Thyroid gland (tissue), 4 donors: ENCODE data around the gene URM1. TPM values are rescaled to one million over a fixed set of nuclear protein-coding genes. Genes with fewer than 3 reads are reported as not detected.
"Not testable (repeated sequence)": the region's sequence is repeated elsewhere in the genome, so short reads cannot be mapped to it uniquely, and the experiment has no call there.

Experiments used
- DNase-seq, 2 donors: peaks; one replicate each; pipeline ENCODE4 v3.0.0-alpha.2; 2019
- H3K27ac ChIP-seq, 3 donors: fragments of 200-600 bp; sonication (generic); 1 replicate in 2 of 3; 2 replicates in 1 of 3; pipeline ENCODE4 v1.5.1; 2016 to 2019; ENCODE audit warnings: mild to moderate bottlenecking in 1 of 3, moderate library complexity in 1 of 3
- H3K27me3 ChIP-seq: fragments of 200-600 bp; sonication (generic); one replicate; pipeline ENCODE4 v1.5.1; 2019
- H3K36me3 ChIP-seq, 2 donors: fragments of 200-600 bp; sonication (generic); one replicate each; pipeline ENCODE4 v1.5.1; 2016 to 2019
- H3K4me1 ChIP-seq, 2 donors: fragments of 200-600 bp; sonication (generic); one replicate each; pipeline ENCODE4 v1.5.1; 2017 to 2019
- H3K4me3 ChIP-seq, 3 donors: fragments of 200-600 bp; sonication (generic); replicated peaks in 1 of 3; 1 replicate in 2 of 3; 2 replicates in 1 of 3; pipeline ENCODE4 v1.5.1; 2016; ENCODE audit warnings: mild to moderate bottlenecking in 1 of 3
- H3K9me3 ChIP-seq: fragments of 200-600 bp; sonication (generic); one replicate; pipeline ENCODE4 v1.5.1; 2017
- CTCF ChIP-seq, 6 experiments: fragments of 200-600 bp in 3 of 6; fragments of 450-650 bp in 3 of 6; sonication (generic) in 3 of 6; IDR thresholded peaks; one replicate each; pipeline ENCODE4 v1.5.1; 2016 to 2019; ENCODE audit warnings: antibody characterized with exemption in 6 of 6, mild to moderate bottlenecking in 2 of 6, inconsistent platforms in 1 of 6, moderate library complexity in 1 of 6
- POLR2A ChIP-seq, 2 donors: fragments of 450-650 bp; IDR thresholded peaks; one replicate each; pipeline ENCODE4 v1.6.1; 2017; ENCODE audit warnings: antibody characterized with exemption in 2 of 2, mild to moderate bottlenecking in 2 of 2, moderate library complexity in 1 of 2
- WGBS, 2 donors: methylation state at CpG; one replicate each; pipeline ENCODE4 v1.1.5; 2017; 5-methylcytosine and 5-hydroxymethylcytosine counted together
- intact Hi-C: fragments of 100-400 bp; cut with DNase I; formaldehyde crosslinking; loops from one replicate; pipeline ENCODE4 v1.15.1; 2023
- total RNA-seq, 4 donors: library from RNA; depleted of rRNA; stranded (reverse); fragments of >200 nt; gene quantifications; one replicate each; pipeline ENCODE4 v1.2.3, GENCODE V29; 2016

The URM1 gene
- total RNA-seq, 4 donors from 2014 or later: 24.3 to 39.4 (median 31.2) TPM

DNA sequence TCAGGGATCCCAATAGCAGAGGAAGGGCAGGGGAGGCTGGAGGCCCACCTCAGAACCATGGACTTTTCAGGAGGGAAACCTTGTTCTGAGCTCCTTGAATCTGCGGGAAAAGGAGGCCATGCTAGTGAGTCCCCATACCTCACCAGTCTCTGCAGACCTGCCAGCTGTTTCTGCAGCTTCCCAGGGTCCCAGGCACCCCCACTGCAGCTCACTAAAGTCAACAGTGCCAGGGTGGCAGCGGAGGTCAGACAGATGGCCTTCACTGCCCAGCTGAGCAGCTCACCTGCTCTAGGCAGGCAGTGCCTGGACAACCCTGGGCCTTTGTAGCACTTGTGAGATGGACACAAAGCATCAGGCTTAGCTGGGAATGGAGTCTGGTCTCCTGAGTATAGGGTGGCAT, 35.3 kb upstream of the URM1 start:
- Histone ChIP-seq H3K36me3 (peaks cover 0 to 3% of the 10 kb centered on the region in 2 donors), H3K27me3 (no peaks in the 10 kb centered on the region), H3K9me3 (no peaks in the 10 kb centered on the region), H3K4me1 (peaks cover 0 to 41% of the 10 kb centered on the region in 2 donors), H3K4me3 (no peak overlapping the region), H3K27ac (peak overlapping the region in 1 of 3 donors; percentile 33)
- no peak for DNase-seq
- WGBS, 2 donors: 80 to 85% methylated on average over 1 to 2 of the region's 2 CpGs
- intact Hi-C loops: no loop called here
- no peak for TF ChIP-seq CTCF (IDR thresholded peaks at IDR 0.05)
- TF ChIP-seq POLR2A (IDR thresholded peaks at IDR 0.05): no peak

DNA sequence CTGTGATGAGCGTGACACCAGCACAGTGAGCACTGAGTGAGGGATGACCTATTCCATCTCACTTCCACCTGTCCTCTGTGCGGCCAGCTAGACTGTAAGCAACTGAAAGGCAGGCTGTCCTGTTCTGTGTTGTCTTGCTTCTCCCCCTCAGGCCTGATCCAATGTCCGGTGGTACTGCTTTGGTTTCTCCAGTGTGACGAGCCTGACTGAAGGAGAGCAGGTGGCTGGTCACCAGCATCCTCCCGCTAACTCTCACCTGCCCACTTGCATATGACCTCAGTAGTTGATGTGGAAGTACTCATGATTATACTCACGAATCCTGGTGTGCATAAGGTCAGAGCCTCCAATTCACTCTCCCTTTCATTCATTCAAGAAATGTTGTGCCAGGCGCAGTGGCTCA, 33.2 kb upstream of the URM1 start:
- peaks cover 0 to 40% of the 10 kb centered on the region in 2 donors for H3K4me1 ChIP-seq
- 88 to 93% methylated on average over 7 of the region's 7 CpGs for WGBS, 2 donors
- H3K27me3 ChIP-seq: no peaks in the 10 kb centered on the region
- intact Hi-C loops: no loop called here
- DNase-seq: no peak
- no peak overlapping the region for H3K4me3 ChIP-seq
- H3K36me3 ChIP-seq: peaks cover under 1 to 2% of the 10 kb centered on the region in 2 donors
- H3K9me3 ChIP-seq: no peaks in the 10 kb centered on the region
- TF ChIP-seq POLR2A (IDR thresholded peaks at IDR 0.05): no peak
- no peak for TF ChIP-seq CTCF (IDR thresholded peaks at IDR 0.05)
- H3K27ac ChIP-seq: no peak overlapping the region

GRCh38 chr9:128338852-128339614, 32.1 kb upstream of the URM1 start:
- Histone ChIP-seq H3K36me3 (peaks cover 6 to 12% of the 10 kb centered on the region in 2 donors), H3K27ac (peak overlapping the region in 2 of 3 donors; percentile 42 to 85), H3K4me1 (peaks cover 0 to 31% of the 10 kb centered on the region in 2 donors)
- H3K9me3 ChIP-seq, H3K27me3 ChIP-seq, H3K4me3 ChIP-seq, intact Hi-C loops: not testable (repeated sequence)
- whole genome bisulfite sequencing, 2 donors: 62 to 65% methylated on average over 15 of the region's 15 CpGs
- peak; percentile 55 to 58 for DNase-seq

- WGBS, 2 donors: 18 to 35% methylated on average over 13 to 25 of the region's 75 CpGs
- intact Hi-C loops: loop anchor here (2.0 kb wide), 1 partner anchor 45 kb away; no protein-coding TSS in a partner anchor
- Histone ChIP-seq H3K9me3 (no peaks in the 10 kb centered on the region), H3K27me3 (no peaks in the 10 kb centered on the region), H3K27ac (peak within 1 kb of the TSS; percentile 65 to 85 (median 74)), H3K4me3 (peak within 1 kb of the TSS; percentile 4 to 79 (median 78)), H3K36me3 (peaks cover 7 to 20% of the 10 kb centered on the region in 2 donors), H3K4me1 (peaks cover 0 to 29% of the 10 kb centered on the region in 2 donors)
- TF ChIP-seq POLR2A (IDR thresholded peaks at IDR 0.05): peak in 1 of 2 donors; percentile 62
- TF ChIP-seq CTCF (IDR thresholded peaks at IDR 0.05): peak in 1 of 6 experiments; percentile 2
- peak; percentile 80 for DNase-seq
Measured at GRCh38 chr9:128339761-128340690, 31.1 kb upstream of the URM1 start, which contains the start of gene SLC27A4. SLC27A4 (plus strand) TSS chr9:128340527; CDS start chr9:128343133, 2,606 bp downstream.

DNA sequence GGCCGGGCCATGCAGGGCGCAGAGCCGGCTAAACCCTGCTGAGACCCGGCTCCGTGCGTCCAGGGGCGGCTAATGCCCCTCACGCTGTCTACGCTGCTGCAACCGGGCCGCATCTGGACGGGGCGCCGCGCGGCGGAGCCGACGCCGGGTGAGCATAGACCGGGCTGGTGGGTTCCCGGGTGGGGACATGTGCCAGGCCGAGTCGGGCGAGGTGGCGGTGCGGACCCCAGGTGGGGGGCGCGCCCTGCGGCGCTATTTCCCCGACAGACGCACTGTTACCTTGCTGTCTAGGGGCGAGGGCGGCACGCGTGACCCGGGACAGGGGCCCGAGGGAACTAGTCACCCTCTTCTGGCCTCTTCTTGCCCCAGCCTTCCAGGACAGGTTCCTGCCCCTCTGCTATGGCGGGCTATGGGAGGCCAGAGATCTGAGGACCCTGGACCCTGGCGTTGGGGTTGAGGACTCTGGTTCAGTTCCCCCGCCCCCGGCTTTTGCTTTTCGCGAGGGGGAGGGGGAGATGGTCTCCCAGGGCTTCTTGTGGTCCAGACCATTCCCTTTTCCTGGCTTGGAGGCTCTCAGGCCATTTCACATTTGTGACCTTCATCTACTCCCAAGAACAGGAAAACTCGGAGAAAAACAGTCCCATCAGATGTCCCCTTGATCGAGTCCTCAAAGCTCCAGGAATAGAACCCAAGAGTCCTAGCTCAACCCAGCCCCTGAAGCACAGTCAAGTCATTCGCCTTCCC, 30.3 kb upstream of the URM1 start:
- WGBS, 2 donors: 0 to 3% methylated on average over 10 to 13 of the region's 48 CpGs
- H3K27me3 ChIP-seq: no peaks in the 10 kb centered on the region
- peak overlapping the region; percentile 4 to 79 (median 59) for H3K4me3 ChIP-seq
- intact Hi-C loops: loop anchor here (2.0 kb wide), 1 partner anchor 46 kb away; no protein-coding TSS in a partner anchor
- H3K4me1 ChIP-seq: peaks cover 0 to 21% of the 10 kb centered on the region in 2 donors
- no peak for DNase-seq
- H3K36me3 ChIP-seq: peaks cover 15 to 29% of the 10 kb centered on the region in 2 donors
- H3K27ac ChIP-seq: peak overlapping the region in 1 of 3 donors; percentile 69
- no peak for TF ChIP-seq POLR2A (IDR thresholded peaks at IDR 0.05)
- TF ChIP-seq CTCF (IDR thresholded peaks at IDR 0.05): peak in 1 of 6 experiments; percentile 2
- H3K9me3 ChIP-seq: no peaks in the 10 kb centered on the region
